HTERT RPE-1 (cell line): ENCODE results near the gene DCP1A.
"Not testable (repeated sequence)": the region's sequence is repeated elsewhere in the genome, so short reads cannot be mapped to it uniquely, and the experiment has no call there.

ENCODE experiments used
- in situ Hi-C: fragments of 300-500 bp; cut with MboI; formaldehyde crosslinking; loops from 4 replicates; pipeline ENCODE4 v1.14.3; 2020; ENCODE audit warnings: low sequenced_read_pairs

The DCP1A gene

DNA sequence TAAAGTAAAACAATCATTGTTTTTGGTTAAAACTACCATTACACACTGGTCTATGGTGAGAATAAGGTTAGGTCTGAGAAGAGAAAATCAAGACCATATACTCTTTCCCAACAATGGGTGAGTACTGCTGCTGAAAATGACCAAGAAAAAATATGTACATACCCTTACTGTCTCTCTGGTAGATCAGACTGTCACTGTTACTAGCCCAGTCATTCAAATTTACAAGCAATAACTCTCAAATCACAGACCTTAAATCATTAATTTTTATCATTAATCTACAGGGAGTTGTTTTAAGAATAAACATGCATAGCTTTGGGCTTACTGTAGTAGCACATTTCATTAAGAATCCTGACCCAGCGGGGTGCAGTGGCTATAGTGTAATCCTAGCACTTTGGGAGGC, 17.4 kb downstream of the DCP1A start:
- in situ Hi-C loops, result no loop called here

DNA sequence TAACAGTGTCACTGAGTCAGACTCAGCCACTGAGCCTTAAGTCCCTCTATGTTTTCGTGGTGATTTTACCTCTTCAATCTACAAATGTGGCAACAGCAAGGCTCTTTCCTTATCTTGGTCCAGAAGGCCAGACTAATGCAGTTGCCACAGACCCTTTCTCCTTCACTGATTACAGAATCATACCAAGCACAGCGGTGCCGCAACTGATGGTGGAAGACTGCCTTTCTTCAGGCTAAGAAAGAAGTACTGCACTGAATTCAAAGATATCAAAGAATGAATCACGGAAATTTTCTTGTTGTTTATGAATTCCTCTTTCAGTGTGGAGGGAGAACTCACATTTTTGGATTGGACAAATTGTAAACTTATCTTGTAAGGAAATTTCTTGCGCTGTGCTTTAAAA, 18.6 kb downstream of the DCP1A start:
- in situ Hi-C loops, result no loop called here

DNA sequence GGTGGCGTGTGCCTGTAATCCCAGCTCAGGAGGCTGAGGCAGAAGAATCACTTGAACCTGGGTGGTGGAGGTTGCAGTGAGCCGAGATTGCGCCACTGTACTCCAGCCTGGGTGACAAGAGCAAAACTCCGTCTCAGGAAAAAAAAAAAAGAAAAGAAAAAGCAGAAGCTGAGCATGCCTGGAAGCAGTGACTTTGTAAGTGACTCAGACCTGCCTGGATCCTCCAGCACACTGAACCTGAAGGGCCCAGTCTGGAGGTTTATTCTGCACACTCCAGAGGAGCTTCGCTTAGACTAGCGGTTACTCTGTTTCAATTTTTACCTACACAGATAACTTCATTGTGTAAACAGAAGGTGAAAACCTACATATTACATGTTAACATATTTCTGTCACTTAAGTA, 19.4 kb downstream of the DCP1A start:
- in situ Hi-C loops, result not testable (repeated sequence)

DNA sequence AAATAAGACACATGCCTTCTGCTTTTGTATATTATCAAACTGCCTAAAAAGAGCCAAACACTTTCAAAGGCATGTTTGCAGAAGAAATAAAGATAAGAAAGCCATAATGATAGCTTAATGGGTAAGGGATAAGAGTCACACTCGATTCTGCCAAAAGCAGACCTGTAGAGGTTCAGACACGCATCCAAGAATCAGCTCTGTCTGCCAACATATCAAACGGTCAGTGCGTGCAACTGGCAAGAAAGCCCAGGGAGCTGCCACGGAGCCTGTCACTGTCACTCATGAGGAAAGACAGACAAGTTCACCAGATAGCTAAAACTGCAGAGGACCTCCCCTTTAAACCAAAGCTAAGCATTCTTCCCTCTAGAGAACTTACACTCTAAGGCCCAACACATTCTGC, 23.2 kb downstream of the DCP1A start:
- in situ Hi-C loops, result no loop called here

DNA sequence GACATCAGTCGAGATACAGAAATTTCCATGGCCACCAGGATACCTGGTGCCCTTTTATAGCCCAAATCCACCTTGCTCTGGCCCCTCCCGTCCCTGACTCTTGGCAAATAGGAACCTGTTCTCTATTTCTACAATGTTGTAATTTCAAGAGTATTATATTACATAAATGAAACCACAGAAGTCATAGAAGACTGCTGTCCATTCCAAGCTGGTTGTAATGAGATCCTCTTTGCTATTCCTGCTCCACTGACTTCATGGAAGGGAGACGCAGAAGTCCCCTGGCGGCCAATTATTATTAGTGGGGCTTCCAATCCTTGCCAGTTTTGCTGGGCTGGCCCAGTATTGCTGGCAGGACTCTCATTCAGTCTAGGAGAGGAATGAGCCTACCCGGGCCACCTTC, 26.6 kb downstream of the DCP1A start:
- in situ Hi-C loops, result no loop called here

DNA sequence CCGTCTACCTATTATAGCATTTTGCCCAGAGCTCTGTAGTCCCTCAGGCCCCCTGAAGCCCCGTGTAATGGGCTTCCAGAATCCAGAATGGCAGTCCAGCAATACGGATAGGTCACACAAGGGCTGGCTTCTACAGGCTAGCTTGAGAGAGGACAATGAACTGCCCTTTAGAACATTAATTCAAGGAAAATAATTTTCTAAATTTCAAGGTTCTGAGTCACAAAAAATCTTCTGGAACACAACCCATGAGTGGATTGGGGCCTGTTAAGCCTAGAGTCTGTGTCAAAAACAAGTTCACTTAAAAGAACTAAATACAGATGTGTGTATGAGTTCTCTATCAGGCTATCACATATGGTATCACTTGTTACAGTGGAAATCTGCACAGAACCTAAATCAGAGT, 28.8 kb downstream of the DCP1A start:
- in situ Hi-C loops, result no loop called here

DNA sequence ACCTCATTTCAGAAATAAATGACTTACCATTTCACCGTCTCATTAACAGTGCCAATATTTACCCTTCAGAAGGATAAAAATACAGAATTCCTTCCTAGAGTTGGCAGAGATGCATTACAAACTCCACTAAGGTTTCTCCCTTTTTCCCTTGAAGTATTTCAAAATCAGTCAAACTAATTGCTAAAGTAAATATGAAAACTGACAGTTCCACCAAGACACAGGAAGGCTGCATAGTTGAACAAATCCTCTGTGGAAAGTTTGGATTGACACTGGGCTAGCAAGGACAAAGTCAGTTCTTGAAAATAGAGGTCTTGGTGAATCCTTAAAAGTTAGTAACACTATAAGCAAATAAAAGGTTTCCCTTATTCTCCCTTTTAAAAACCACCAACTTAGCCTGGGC, 34.5 kb downstream of the DCP1A start:
- in situ Hi-C loops, result no loop called here

DNA sequence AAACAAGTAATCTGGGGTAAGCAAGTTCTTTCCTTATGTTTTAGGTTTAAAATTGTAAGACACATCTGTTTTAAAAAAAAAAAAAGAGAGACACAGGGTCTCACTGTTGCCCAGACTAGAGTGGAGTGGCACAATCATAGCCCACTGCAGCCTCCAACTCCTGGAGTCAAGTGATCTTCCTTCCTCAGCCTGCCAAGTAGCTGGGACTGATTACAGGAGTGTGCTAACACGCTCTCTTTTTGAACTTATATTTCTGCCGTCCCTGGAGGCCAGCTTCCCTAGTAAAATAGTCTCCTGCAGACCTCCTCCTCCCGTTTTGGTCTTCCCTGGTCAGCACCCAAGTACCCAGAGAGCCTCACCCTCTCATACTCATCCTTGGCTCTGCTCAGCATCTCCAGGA, 35.5 kb downstream of the DCP1A start:
- in situ Hi-C loops, result no loop called here

DNA sequence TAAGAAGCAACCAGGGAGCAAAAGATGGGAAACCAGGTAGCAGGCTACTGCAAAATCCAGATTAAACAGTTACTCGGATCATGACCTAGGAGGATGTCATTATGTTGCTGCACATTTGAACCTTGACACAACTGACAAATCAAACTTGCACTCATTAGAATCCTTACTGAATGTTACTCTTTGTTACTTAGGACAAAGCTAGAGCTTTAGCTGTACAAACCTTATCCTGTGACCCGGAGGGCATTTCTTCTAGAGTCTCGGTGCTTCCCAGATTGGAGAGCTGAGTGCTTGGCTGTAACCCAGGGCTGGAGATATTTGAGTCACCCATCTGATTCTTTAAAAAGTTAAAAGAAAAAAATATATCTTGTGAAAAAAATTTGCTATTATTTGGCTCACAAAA, 43.4 kb downstream of the DCP1A start:
- in situ Hi-C loops, result no loop called here

DNA sequence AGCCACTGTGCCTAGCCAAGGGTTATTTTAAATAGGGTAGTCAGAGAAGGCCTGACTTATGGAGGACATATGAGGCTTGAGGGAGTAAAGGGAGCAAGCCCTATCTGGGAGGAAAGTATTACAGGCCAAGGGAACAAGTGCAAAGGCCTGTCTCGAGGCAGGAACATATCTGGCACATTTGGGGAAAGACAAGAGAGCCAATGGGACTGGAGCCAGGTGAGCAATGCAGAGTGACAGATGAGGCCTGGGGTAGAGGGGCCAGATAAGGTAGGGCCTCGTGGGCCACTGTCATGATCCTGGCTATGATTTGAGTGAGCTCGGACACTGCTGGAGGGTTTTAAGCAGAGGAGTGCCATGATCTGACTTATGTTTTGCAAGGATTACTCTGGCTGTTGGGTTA, 43.8 kb downstream of the DCP1A start:
- in situ Hi-C loops, result no loop called here

DNA sequence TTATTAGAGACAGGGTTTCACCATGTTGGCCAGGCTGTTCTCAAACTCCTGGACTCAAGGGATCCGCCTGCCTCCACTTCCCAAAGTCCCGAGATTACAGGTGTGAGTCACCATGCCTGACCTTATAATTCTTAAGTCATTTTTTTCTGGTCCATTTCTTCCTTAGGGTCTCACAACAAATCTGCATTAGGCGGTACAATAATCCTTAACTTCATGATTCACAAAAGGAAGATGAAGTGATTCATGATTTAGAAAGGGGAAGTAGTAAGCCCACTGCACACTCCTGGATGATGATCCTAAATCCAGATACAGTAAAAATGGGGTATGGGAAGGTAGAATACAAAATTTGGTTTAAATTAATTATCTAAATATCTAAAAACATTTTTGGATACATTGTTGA, 46.5 kb downstream of the DCP1A start:
- in situ Hi-C loops, result no loop called here

DNA sequence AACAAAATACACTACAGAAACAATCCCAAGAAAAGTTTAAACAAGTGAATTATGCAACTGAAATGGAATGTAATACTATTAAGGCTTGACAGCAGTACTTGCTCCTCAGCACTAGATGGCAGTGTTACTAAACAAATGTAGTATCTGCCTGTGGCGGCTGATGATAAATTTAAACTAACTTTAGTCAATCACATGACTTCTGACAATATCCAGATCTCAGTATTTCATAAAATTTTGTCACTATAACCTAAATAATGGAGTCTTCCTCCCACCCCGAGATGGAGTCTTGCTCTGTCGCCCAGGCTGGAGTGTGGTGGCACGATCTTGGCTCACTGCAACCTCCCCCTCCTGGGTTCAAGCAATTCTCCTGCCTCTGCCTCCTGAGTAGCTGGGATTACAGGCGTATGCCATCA, 47.7 kb downstream of the DCP1A start:
- in situ Hi-C loops, result not testable (repeated sequence)

DNA sequence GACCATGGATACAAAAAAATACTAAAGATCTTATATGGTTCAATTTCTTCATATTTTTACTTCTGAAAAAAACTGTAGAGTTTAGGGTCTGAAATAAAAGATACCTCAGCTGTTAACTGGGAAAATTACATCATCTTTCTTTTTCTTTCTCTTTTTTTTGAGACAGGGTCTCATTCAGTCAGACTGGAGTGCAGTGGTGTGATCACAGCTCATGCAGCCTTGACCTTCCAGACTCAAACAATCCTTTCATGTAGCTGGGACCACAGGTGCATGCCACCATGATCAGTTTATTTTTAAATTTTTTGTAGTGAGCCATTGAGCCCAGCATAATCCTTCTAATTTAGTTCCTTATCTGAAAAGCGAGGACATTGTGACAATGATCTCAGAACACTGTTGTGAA, 51.9 kb downstream of the DCP1A start:
- in situ Hi-C loops, result no loop called here

DNA sequence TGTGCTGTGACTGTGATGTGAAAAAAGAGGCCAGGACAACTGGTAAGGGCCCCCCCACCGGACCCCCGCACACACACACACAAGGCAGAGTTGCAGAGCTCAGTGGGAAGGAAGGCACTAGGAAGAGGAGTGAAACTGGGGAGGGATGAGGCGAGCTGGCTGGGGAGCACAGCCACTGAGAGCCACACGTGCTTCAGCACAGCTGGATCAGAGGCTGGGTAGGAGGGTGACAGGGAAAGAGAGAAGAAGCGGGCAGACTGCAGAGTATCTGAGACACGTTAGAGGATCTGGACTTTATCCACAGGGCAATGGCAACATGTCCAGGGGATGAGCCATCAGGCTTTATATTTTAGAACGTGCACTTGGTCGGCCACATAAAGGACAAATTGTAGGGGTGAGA, 53.5 kb downstream of the DCP1A start:
- in situ Hi-C loops, result no loop called here

DNA sequence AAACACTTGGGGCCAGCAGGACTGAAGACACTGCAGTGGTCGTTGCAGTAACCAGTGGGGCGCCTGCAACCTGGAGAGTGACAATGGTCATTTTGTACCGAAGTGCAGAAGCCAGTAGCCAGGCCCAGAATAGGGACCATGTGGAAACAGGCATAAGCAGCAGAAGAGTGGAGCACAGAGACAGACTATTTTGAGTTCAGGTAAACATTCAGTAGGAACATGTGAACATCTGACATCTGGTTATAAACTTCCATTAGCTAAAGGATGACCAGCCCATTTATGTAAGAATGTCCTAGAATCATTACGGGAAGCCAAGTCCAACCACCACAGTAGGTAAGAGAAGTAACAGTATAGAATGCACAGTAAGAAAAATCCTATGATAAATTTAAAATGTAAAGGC, 59.1 kb downstream of the DCP1A start:
- in situ Hi-C loops, result no loop called here

DNA sequence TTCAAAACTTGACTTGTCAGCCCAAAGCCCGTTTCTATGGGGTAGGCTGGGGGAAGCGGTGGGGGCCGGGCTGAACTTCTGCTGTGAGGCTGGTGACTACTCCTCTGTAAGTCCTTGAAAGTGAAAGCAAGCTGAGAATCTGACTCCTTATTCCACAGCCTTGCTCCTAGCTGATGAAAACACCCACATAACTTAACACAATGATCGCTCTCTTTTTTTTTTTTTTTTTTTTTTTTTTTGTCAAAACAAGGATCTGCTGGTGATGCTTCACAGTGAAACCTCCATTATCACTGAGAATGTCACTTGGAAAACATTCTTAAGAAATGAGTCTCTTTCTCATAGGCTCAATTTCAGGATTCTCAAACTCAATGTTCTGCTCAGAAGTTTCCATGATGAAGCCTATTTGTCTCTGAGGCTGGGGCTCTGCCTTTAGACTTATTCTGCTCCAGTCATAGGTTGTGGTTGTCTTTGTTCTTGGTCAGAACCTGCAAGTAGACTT, 60.2 kb downstream of the DCP1A start:
- in situ Hi-C loops, result no loop called here

DNA sequence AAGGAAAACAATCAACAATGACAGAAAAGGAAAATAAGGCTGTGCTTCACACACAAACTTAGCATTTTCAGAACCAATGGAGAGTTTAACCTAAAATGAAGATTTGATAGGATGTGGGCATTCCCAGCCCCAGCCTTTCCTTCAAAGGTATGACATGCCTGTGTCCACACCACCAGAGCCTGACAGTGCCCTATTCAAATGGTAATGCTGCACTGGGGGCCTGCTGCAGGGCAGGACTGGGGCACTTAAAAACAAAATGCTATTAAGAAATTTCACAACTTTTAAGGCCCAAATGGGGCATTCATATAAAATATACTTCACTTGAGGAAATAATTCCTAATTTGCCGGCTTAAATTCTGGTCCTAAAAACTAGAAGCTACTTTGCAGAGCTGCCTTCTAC, 60.6 kb downstream of the DCP1A start:
- in situ Hi-C loops, result no loop called here

DNA sequence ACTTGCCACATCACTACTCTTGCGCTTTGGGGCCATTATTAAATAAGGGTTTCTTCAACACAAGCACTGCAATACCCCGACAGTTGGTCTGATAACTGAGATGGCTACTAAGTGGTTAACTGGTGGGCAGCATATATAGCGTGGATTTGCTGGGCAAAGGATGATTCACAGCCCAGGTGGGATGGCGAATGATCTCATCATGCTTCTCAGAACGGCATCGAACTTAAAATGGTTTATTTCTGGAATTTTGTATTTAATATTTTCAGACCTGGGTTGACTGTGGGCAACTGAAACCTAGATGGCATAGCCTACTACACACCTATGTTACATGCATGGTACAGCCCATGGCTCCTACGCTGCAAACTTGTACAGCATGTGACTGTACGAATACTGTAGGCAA, 64.8 kb downstream of the DCP1A start:
- in situ Hi-C loops, result no loop called here

DNA sequence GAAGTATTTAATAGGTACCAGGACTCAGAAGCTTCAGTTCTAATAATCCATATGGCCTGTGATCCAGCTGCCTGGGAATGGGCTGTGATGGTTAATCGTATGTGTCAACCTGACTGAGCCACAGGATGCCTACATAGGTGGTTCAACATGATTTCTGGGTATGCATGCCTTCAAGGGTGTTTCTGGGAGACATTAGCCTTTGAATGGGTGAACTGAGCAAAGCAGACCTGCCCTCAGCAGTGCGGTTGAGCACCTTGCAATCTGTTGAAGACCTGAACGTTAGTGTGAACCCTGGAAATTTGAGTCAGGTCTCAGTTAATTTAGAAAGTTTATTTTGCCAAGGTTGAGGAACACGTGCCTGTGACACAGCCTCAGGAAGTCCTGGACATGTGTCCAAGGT, 68.7 kb downstream of the DCP1A start:
- in situ Hi-C loops, result no loop called here

DNA sequence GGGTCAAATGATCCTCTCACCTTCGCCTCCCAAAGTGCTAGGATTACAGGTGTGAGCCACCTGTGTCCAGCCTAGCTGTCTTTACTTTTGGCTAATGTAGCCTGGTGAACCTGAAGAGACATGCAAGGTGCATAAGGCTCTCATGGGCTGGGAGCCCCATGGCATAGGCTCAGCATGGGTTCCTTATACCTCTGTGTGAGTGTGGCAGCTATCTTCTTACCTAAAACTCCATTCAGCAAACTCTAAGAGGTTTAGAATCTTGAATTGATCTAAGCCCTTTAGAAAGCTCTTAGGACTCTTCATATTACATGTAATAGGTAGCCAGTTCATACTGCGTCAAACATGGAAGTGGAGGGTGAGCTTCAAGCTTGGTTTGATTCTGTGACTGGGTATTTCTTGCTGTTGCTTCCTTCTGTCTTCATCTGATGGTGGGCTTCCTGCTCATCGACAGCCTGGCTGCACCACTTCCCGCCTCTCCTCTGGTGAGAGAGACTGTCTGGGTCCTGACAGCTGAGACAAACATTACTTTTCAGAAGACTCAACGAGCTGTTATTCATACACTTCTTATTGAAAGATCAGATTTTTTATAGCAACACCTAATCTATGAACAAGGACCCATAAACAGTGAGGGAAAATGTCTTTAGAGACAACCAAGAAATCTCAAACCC, 72.3 kb downstream of the DCP1A start:
- in situ Hi-C loops, result no loop called here

DNA sequence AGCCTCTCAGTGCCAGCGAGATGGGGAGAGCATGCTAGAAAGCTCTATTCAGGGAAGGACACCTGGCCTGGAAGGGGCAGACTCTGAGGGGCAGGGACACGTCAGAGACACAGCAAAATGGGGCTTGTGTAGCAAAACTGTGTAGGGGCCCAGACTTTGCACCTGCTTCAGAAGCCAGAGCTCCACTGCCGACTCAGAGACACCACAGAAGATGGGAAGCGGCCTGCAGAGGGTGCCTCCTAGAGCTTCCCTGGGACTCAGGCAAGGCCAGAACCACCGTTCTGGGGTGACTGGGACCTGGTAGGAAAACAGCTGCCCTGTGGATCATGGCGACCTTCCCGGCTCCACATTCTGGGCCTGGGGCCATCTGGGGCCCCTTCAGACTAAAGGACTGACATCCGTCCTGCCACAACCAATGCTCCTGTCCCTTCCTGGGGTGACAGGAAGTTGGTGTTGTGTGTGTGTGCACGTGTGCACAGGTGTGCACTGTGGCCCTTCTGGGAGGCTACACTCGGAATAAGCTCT, 74.1 kb downstream of the DCP1A start:
- in situ Hi-C loops, result no loop called here

DNA sequence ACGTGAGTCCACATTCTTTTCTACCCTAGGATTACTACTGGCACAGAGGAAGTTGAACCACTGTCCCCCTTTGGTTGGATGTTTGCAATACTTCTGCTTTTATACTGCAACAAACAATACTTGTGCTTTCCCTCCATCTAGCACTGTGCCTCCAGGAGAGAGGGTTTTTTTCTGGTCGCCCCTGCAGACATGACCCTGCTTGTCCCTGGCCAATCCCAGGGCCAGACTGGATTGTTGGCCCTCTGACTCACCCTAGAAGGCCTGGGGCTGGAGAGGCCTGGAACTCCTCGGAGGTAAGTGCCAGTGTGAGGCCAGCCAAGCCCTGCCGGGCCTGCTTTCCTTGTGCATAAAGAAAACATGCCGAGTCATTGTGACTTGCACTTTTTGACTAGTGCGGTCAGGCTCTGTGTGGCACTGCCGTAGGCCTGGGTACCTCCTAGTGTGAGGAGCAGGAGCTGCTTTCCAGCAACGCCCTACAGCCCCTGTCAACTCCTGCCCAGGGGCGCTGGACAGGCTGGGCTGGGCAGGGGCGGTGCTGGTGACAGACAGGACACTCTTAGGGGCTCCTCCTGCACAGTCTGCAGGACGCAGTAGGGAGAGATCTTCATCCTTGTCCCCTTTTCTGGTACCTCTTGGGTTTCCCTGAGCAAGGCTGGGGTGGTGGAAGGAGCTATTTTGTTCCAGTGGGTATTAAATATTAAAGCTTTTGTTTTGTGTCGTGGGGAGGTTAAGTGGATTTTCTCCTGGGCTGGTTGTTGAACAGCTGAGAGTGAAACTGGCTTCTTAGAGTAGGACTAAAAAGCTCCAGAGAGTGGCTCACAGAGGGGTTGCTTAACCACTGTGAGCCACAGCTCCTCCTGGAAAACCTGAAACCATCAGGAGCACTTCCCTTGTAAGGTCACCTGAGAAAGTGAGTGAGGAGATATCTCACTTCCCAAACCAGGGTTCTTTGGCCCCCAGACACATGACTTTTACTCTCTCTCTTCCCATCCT, 77.2 kb downstream of the DCP1A start:
- in situ Hi-C loops, result no loop called here
